Lower leg skin (tissue), 3 donors: ENCODE measurements around the gene MKLN1.

Experiments used
- CTCF ChIP-seq, 3 donors: fragments of 450-650 bp; IDR thresholded peaks; one replicate each; pipeline ENCODE4 v1.5.1; 2016; ENCODE audit warnings: antibody characterized with exemption in 3 of 3, mild to moderate bottlenecking in 3 of 3, moderate library complexity in 2 of 3
- POLR2A ChIP-seq, 2 donors: fragments of 450-650 bp; IDR thresholded peaks; one replicate each; pipeline ENCODE4 v1.6.1; 2016 to 2017; ENCODE audit warnings: antibody characterized with exemption in 2 of 2, mild to moderate bottlenecking in 1 of 2, moderate library complexity in 1 of 2

GRCh38 chr7:131327626-131328376 lies at the start of gene MKLN1:
- TF ChIP-seq POLR2A (IDR thresholded peaks at IDR 0.05) (peak in 1 of 2 donors; percentile 84), CTCF (IDR thresholded peaks at IDR 0.05) (no peak)
